BLaER1 (cell line): ENCODE results near the gene CCDC134.

Experiments used
- H3K27ac ChIP-seq: shearing (Covaris generic); formaldehyde crosslinking; 2 replicates; pipeline ENCODE4 v1.8.1; 2022
- H3K27me3 ChIP-seq: shearing (Covaris generic); formaldehyde crosslinking; 2 replicates; pipeline ENCODE4 v1.8.1; 2022
- H3K36me3 ChIP-seq: shearing (Covaris generic); formaldehyde crosslinking; 2 replicates; pipeline ENCODE4 v1.8.1; 2022
- H3K4me1 ChIP-seq: shearing (Covaris generic); formaldehyde crosslinking; 2 replicates; pipeline ENCODE4 v1.8.1; 2022
- H3K4me2 ChIP-seq: shearing (Covaris generic); formaldehyde crosslinking; 2 replicates; pipeline ENCODE4 v1.8.1; 2022
- H3K4me3 ChIP-seq: shearing (Covaris generic); formaldehyde crosslinking; 2 replicates; pipeline ENCODE4 v1.8.1; 2022
- H3K9ac ChIP-seq: shearing (Covaris generic); formaldehyde crosslinking; 2 replicates; pipeline ENCODE4 v1.8.1; 2022
- H3K9me3 ChIP-seq: shearing (Covaris generic); formaldehyde crosslinking; 2 replicates; pipeline ENCODE4 v1.8.1; 2022
- H4K20me1 ChIP-seq: shearing (Covaris generic); formaldehyde crosslinking; 2 replicates; pipeline ENCODE4 v1.8.1; 2022
- Cebpa-rat ChIP-seq: shearing (Covaris generic); IDR thresholded peaks from 2 replicates; pipeline ENCODE4 v1.8.1; 2022

Gene CCDC134

GRCh38 chr22:41800348-41801146, at the start of gene CCDC134:
CCDC134 (plus strand) TSS chr22:41800679; CDS start chr22:41808891, 8,212 bp downstream.
- no peaks in the 10 kb centered on the region for H3K9me3 ChIP-seq
- peak within 1 kb of the TSS; percentile 90 for H3K27ac ChIP-seq
- H3K4me2 ChIP-seq = peak within 1 kb of the TSS; percentile 92
- H3K36me3 ChIP-seq = 0 out of 2 replicates have a peak, but pooled peaks cover 4% of the 10 kb centered on the region
- peak within 1 kb of the TSS; percentile 93 for H3K9ac ChIP-seq
- peaks cover 45% of the 10 kb centered on the region for H3K4me1 ChIP-seq
- H3K4me3 ChIP-seq = peak within 1 kb of the TSS; percentile 89
- no peak for TF ChIP-seq Cebpa-rat
- peaks cover 13% of the 10 kb centered on the region; the same call in 1 of the 2 replicates for H4K20me1 ChIP-seq
- no peaks in the 10 kb centered on the region for H3K27me3 ChIP-seq

GRCh38 chr22:41752011-41752970, 48.2 kb upstream of the CCDC134 start:
- H3K4me2 ChIP-seq = no peak overlapping the region
- H3K27me3 ChIP-seq = no peaks in the 10 kb centered on the region
- peaks cover under 1% of the 10 kb centered on the region; the same call in 1 of the 2 replicates for H3K4me1 ChIP-seq
- no peak overlapping the region for H3K27ac ChIP-seq
- H3K9me3 ChIP-seq = no peaks in the 10 kb centered on the region
- H3K9ac ChIP-seq = no peak overlapping the region
- no peaks in the 10 kb centered on the region for H4K20me1 ChIP-seq
- no peak for TF ChIP-seq Cebpa-rat
- no peak overlapping the region for H3K4me3 ChIP-seq
- H3K36me3 ChIP-seq = no peaks in the 10 kb centered on the region

- no peaks in the 10 kb centered on the region for H4K20me1 ChIP-seq
- H3K4me1 ChIP-seq = no peaks in the 10 kb centered on the region
- H3K9ac ChIP-seq = no peak overlapping the region
- no peak overlapping the region for H3K27ac ChIP-seq
- TF ChIP-seq Cebpa-rat = no peak
- H3K36me3 ChIP-seq = no peaks in the 10 kb centered on the region
- no peak overlapping the region for H3K4me3 ChIP-seq
- no peaks in the 10 kb centered on the region for H3K9me3 ChIP-seq
- no peaks in the 10 kb centered on the region for H3K27me3 ChIP-seq
- no peak overlapping the region for H3K4me2 ChIP-seq
These were observed 46.5 kb upstream of the CCDC134 start for GRCh38 chr22:41753984-41754383.

GRCh38 chr22:41757502-41757901, 43.0 kb upstream of the CCDC134 start:
- H3K27me3 ChIP-seq = no peaks in the 10 kb centered on the region
- no peak for TF ChIP-seq Cebpa-rat
- no peak overlapping the region for H3K27ac ChIP-seq
- H3K4me3 ChIP-seq = no peak overlapping the region
- H4K20me1 ChIP-seq = no peaks in the 10 kb centered on the region
- H3K4me1 ChIP-seq = no peaks in the 10 kb centered on the region
- no peaks in the 10 kb centered on the region for H3K9me3 ChIP-seq
- H3K4me2 ChIP-seq = no peak overlapping the region
- no peaks in the 10 kb centered on the region for H3K36me3 ChIP-seq
- H3K9ac ChIP-seq = no peak overlapping the region

DNA sequence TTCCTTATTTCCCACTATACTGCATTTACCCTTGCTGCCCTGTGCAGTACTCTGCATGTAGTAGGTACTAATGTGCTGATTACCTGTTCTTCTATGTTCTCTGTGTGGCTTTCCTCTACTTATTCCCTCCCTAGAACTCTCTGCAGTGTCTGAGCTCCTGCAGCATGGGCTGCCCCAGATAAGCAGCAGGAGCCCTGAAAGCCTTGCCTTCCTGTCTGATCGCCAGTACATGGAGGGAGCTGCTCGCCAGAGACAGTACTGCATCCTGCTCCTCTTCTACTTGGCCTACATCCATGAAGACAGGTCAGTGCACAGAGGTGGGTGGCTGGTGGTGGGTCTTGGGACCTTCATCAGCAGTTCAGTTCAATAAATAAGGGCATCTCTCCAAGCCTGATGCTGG, 42.2 kb upstream of the CCDC134 start:
- Histone ChIP-seq H4K20me1 (no peaks in the 10 kb centered on the region), H3K9ac (no peak overlapping the region), H3K4me2 (no peak overlapping the region), H3K9me3 (no peaks in the 10 kb centered on the region), H3K4me3 (no peak overlapping the region), H3K27me3 (no peaks in the 10 kb centered on the region), H3K4me1 (no peaks in the 10 kb centered on the region), H3K27ac (no peak overlapping the region), H3K36me3 (no peaks in the 10 kb centered on the region)
- no peak for TF ChIP-seq Cebpa-rat

- Histone ChIP-seq H3K27me3 (no peaks in the 10 kb centered on the region), H3K9me3 (no peaks in the 10 kb centered on the region), H3K4me2 (no peak overlapping the region), H3K9ac (no peak overlapping the region), H3K27ac (no peak overlapping the region), H3K36me3 (no peaks in the 10 kb centered on the region), H3K4me1 (0 out of 2 replicates have a peak, but pooled peaks cover 8% of the 10 kb centered on the region), H3K4me3 (no peak overlapping the region), H4K20me1 (no peaks in the 10 kb centered on the region)
- TF ChIP-seq Cebpa-rat = no peak
These were observed 37.3 kb upstream of the CCDC134 start for GRCh38 chr22:41762980-41763779.

GRCh38 chr22:41766476-41766875, 34.0 kb upstream of the CCDC134 start:
- Histone ChIP-seq H3K9me3 (no peaks in the 10 kb centered on the region), H4K20me1 (no peaks in the 10 kb centered on the region), H3K4me1 (0 out of 2 replicates have a peak, but pooled peaks cover 8% of the 10 kb centered on the region), H3K27ac (no peak overlapping the region), H3K9ac (no peak overlapping the region), H3K4me3 (no peak overlapping the region), H3K27me3 (no peaks in the 10 kb centered on the region), H3K36me3 (no peaks in the 10 kb centered on the region), H3K4me2 (peak overlapping the region; percentile 16)
- TF ChIP-seq Cebpa-rat = no peak

DNA sequence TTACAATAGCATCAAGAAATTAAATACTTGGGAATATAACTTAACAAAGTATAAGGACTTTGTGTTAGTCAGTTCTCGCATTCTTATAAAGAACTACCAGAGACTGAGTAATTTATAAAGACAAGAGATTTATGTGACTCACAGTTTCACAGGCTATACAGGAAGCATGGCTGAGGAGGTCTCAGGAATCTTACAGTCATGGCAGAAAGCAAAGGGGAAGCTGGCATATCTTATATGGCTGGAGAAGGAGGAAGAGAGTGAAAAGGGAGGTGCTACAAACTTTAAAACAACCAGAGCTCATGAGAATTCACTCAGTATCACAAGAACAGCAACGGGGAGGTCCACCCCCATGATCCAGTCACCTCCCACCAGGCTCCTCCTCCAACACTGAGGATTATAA, 32.0 kb upstream of the CCDC134 start:
- no peak for TF ChIP-seq Cebpa-rat
- H3K4me3 ChIP-seq = no peak overlapping the region
- no peak overlapping the region for H3K27ac ChIP-seq
- no peaks in the 10 kb centered on the region for H3K36me3 ChIP-seq
- no peak overlapping the region for H3K9ac ChIP-seq
- no peak overlapping the region for H3K4me2 ChIP-seq
- 0 out of 2 replicates have a peak, but pooled peaks cover 8% of the 10 kb centered on the region for H3K4me1 ChIP-seq
- no peaks in the 10 kb centered on the region for H3K9me3 ChIP-seq
- no peaks in the 10 kb centered on the region for H3K27me3 ChIP-seq
- no peaks in the 10 kb centered on the region for H4K20me1 ChIP-seq
